Adrenal gland (tissue), 5 donors: ENCODE data around the gene CHST8.

Source experiments
- POLR2A ChIP-seq, 2 donors: fragments of 450-650 bp; IDR thresholded peaks; one replicate each; pipeline ENCODE4 v1.6.1; 2017; ENCODE audit warnings: antibody characterized with exemption in 2 of 2, mild to moderate bottlenecking in 2 of 2, moderate library complexity in 1 of 2
- TF ChIP-seq, protein P1 (sequence below), 6 experiments: fragments of 450-650 bp in 4 of 6; fragments of 200-600 bp in 2 of 6; sonication (generic) in 1 of 6; IDR thresholded peaks; 1 replicate in 5 of 6; 2 replicates in 1 of 6; pipeline versions ENCODE4 v1.5.1 to v1.8.0; 2016 to 2021; ENCODE audit warnings: antibody characterized with exemption in 6 of 6, mild to moderate bottlenecking in 2 of 6, moderate library complexity in 1 of 6
- donor health status: DM: no; HTN: no; CAD: no.

DNA sequence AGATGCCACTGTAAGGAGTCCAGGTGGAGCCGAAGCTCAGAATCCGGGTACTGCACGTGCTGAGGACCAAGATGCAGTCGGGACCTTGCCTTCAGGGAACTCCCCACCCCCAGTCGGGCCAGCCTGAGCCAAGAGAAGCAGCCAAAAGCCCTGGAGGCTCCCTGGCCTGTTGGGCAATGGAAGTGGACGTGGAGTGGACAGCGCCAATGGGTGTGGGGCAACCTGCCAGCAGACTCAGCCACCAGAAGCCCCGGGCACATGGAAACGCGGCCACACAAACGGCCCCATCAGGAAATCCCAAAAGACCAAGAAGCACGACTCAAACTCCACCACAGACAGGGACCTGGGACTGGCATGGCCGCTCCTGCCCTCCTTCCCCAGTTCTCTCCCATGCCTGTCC is 144.9 kb downstream of the CHST8 start:
- TF ChIP-seq, protein P1, sequence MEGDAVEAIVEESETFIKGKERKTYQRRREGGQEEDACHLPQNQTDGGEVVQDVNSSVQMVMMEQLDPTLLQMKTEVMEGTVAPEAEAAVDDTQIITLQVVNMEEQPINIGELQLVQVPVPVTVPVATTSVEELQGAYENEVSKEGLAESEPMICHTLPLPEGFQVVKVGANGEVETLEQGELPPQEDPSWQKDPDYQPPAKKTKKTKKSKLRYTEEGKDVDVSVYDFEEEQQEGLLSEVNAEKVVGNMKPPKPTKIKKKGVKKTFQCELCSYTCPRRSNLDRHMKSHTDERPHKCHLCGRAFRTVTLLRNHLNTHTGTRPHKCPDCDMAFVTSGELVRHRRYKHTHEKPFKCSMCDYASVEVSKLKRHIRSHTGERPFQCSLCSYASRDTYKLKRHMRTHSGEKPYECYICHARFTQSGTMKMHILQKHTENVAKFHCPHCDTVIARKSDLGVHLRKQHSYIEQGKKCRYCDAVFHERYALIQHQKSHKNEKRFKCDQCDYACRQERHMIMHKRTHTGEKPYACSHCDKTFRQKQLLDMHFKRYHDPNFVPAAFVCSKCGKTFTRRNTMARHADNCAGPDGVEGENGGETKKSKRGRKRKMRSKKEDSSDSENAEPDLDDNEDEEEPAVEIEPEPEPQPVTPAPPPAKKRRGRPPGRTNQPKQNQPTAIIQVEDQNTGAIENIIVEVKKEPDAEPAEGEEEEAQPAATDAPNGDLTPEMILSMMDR (IDR thresholded peaks at IDR 0.05) = no peak
- TF ChIP-seq POLR2A (IDR thresholded peaks at IDR 0.05) = no peak
